ENCODE measurements around the gene SLC35E3.

The SLC35E3 gene

GRCh38 chr12:68743356-68743755 lies 2.6 kb upstream of the SLC35E3 start:
- Histone ChIP-seq H3K9me3 (no peaks in the 10 kb centered on the region), H3K27me3 (no peaks in the 10 kb centered on the region), H3K27ac (no peak overlapping the region), H3K4me1 (peaks cover 0 to 21% (median 9%) of the 10 kb centered on the region in 4 donors), H3K36me3 (peaks cover 4 to 17% (median 14%) of the 10 kb centered on the region in 3 donors), H3K4me3 (no peak overlapping the region)
- DNase-seq: no peak
- TF ChIP-seq CTCF (IDR thresholded peaks at IDR 0.05): no peak
- intact Hi-C loops (cut with DNase I; ENCODE audit: low total_unique reads): loop anchor here (10.0 kb wide), 1 partner anchor 379 kb away; no protein-coding TSS in a partner anchor

- no peak for DNase-seq
- H3K27me3 ChIP-seq: no peaks in the 10 kb centered on the region
- TF ChIP-seq CTCF (IDR thresholded peaks at IDR 0.05): no peak
- H3K4me3 ChIP-seq: peak overlapping the region; percentile 74 to 79
- intact Hi-C loops (cut with DNase I; ENCODE audit: low total_unique reads): loop anchor here (5.0 to 10.0 kb wide), 2 partner anchors 62 to 381 kb away; partner anchors contain the start of gene MDM2
- H3K27ac ChIP-seq: peak overlapping the region; percentile 73 to 84
- peaks cover 0 to 21% (median 11%) of the 10 kb centered on the region in 4 donors for H3K4me1 ChIP-seq
- no peaks in the 10 kb centered on the region for H3K9me3 ChIP-seq
- peaks cover 0 to 7% (median 0%) of the 10 kb centered on the region in 3 donors for H3K36me3 ChIP-seq
Observed at GRCh38 chr12:68745376-68745903, 536 bp upstream of the SLC35E3 start.

- Histone ChIP-seq H3K27ac (peak overlapping the region; percentile 73 to 84), H3K27me3 (no peaks in the 10 kb centered on the region), H3K36me3 (peaks cover 0 to 7% (median 0%) of the 10 kb centered on the region in 3 donors), H3K4me3 (peak overlapping the region; percentile 74 to 79), H3K4me1 (peaks cover 0 to 21% (median 11%) of the 10 kb centered on the region in 4 donors), H3K9me3 (no peaks in the 10 kb centered on the region)
- peak; percentile 61 to 78 for DNase-seq
- intact Hi-C loops (cut with DNase I; ENCODE audit: low total_unique reads): loop anchor here (5.0 to 10.0 kb wide), 2 partner anchors 61 to 382 kb away; partner anchors contain the start of gene MDM2
- TF ChIP-seq CTCF (IDR thresholded peaks at IDR 0.05): no peak
Observed at GRCh38 chr12:68746572-68747180, 700 bp downstream of the SLC35E3 start.

GRCh38 chr12:68749443-68749842 lies 3.5 kb downstream of the SLC35E3 start:
- no peaks in the 10 kb centered on the region for H3K27me3 ChIP-seq
- no peaks in the 10 kb centered on the region for H3K9me3 ChIP-seq
- no peak for DNase-seq
- intact Hi-C loops (cut with DNase I; ENCODE audit: low total_unique reads): loop anchor here (5.0 to 10.0 kb wide), 2 partner anchors 58 to 385 kb away; partner anchors contain the start of gene MDM2
- peaks cover 0 to 21% (median 11%) of the 10 kb centered on the region in 4 donors for H3K4me1 ChIP-seq
- no peak overlapping the region for H3K27ac ChIP-seq
- no peak for TF ChIP-seq CTCF (IDR thresholded peaks at IDR 0.05)
- H3K4me3 ChIP-seq: no peak overlapping the region
- H3K36me3 ChIP-seq: peaks cover 23 to 26% (median 25%) of the 10 kb centered on the region in 3 donors

- DNase-seq: no peak
- Histone ChIP-seq H3K27me3 (no peaks in the 10 kb centered on the region), H3K36me3 (peaks cover 27 to 29% (median 28%) of the 10 kb centered on the region in 3 donors), H3K27ac (no peak overlapping the region), H3K9me3 (no peaks in the 10 kb centered on the region), H3K4me1 (peaks cover 0 to 21% (median 11%) of the 10 kb centered on the region in 4 donors), H3K4me3 (no peak overlapping the region)
- TF ChIP-seq CTCF (IDR thresholded peaks at IDR 0.05): no peak
- intact Hi-C loops (cut with DNase I; ENCODE audit: low total_unique reads): loop anchor here (5.0 to 10.0 kb wide), 2 partner anchors 57 to 385 kb away; partner anchors contain the start of gene MDM2
Observed at GRCh38 chr12:68749861-68750260, 3.9 kb downstream of the SLC35E3 start.

All from tibial artery (tissue), 4 donors.